Neural cell (in vitro differentiated cells): ENCODE data around the gene FAM174C. TPM values are rescaled to one million over a fixed set of nuclear protein-coding genes. Genes with fewer than 3 reads are reported as not detected.

ENCODE experiments used
- H2AFZ ChIP-seq: fragments of 200-600, 300-800 bp; sonication (generic), shearing (Covaris generic); 2 replicates; pipeline ENCODE4 v1.6.0; 2014; ENCODE audit warnings: low read depth, mild to moderate bottlenecking, antibody characterized with exemption, low read length, moderate library complexity
- H3F3A ChIP-seq: fragments of 200-600 bp; shearing (Covaris generic); 2 replicates; pipeline ENCODE4 v1.6.1; 2016; ENCODE audit warnings: mild to moderate bottlenecking, moderate library complexity, mixed read lengths, antibody characterized with exemption, low read length; ENCODE audit not compliant: insufficient read depth, poor library complexity, severe bottlenecking
- H3K27ac ChIP-seq: fragments of 200-600, 300-800 bp; sonication (generic), shearing (Covaris generic); 2 replicates; pipeline ENCODE4 v1.5.1; 2014; ENCODE audit warnings: mild to moderate bottlenecking, low read length, moderate library complexity
- H3K27me3 ChIP-seq: fragments of 300-800, 200-600 bp; sonication (generic), shearing (Covaris generic); 2 replicates; pipeline ENCODE4 v1.6.0; 2014; ENCODE audit warnings: mild to moderate bottlenecking, low read depth, low read length, moderate library complexity; ENCODE audit not compliant: insufficient read depth
- H3K36me3 ChIP-seq: fragments of 300-800, 200-600 bp; sonication (generic), shearing (Covaris generic); 2 replicates; pipeline ENCODE4 v1.5.1; 2014; ENCODE audit warnings: mild to moderate bottlenecking, antibody characterized with exemption, low read length, moderate library complexity; ENCODE audit not compliant: insufficient read depth
- H3K4me2 ChIP-seq: fragments of 300-800, 200-600 bp; sonication (generic), shearing (Covaris generic); 2 replicates; pipeline ENCODE4 v1.6.0; 2014; ENCODE audit warnings: mild to moderate bottlenecking, low read length
- H3K4me3 ChIP-seq: fragments of 300-800, 200-600 bp; sonication (generic), shearing (Covaris generic); 2 replicates; pipeline ENCODE4 v1.5.1; 2014; ENCODE audit warnings: mild to moderate bottlenecking, low read length, moderate library complexity
- H3K79me2 ChIP-seq: fragments of 200-600 bp; shearing (Covaris generic); replicated peaks from 2 replicates; pipeline ENCODE4 v1.6.0; 2014; ENCODE audit warnings: mild to moderate bottlenecking, low read length, moderate library complexity; ENCODE audit not compliant: insufficient read depth
- H3K9ac ChIP-seq: fragments of 300-800, 200-600 bp; sonication (generic), shearing (Covaris generic); 2 replicates; pipeline ENCODE4 v1.6.1; 2016; ENCODE audit warnings: mild to moderate bottlenecking, low read length, mixed read lengths
- H3K9me2 ChIP-seq: fragments of 200-600 bp; shearing (Covaris generic); 2 replicates; pipeline ENCODE4 v1.6.1; 2016; ENCODE audit warnings: mild to moderate bottlenecking, low read length, mixed read lengths; ENCODE audit not compliant: insufficient read depth
- H3K9me3 ChIP-seq: fragments of 200-600, 300-800 bp; sonication (generic), shearing (Covaris generic); 2 replicates; pipeline ENCODE4 v1.6.1; 2016; ENCODE audit warnings: mild to moderate bottlenecking, mixed run types, low read length, moderate library complexity, mixed read lengths
- H4K20me1 ChIP-seq: fragments of 200-600 bp; shearing (Covaris generic); 2 replicates; pipeline ENCODE4 v1.6.1; 2016; ENCODE audit warnings: mild to moderate bottlenecking, mixed run types; ENCODE audit not compliant: insufficient read depth
- CTCF ChIP-seq: fragments of 450-650 bp; IDR thresholded peaks from 2 replicates; pipeline ENCODE4 v1.5.1; 2014; ENCODE audit warnings: antibody characterized with exemption, mild to moderate bottlenecking, moderate library complexity; ENCODE audit not compliant: poor library complexity, severe bottlenecking
- EP300 ChIP-seq: fragments of 450-650 bp; conservative IDR thresholded peaks from 2 replicates; pipeline ENCODE4 v1.6.1; 2014; ENCODE audit warnings: antibody characterized with exemption, mild to moderate bottlenecking, moderate library complexity; ENCODE audit not compliant: poor library complexity, severe bottlenecking
- EZH2 ChIP-seq: fragments of 200-600, 300-800 bp; shearing (Covaris generic), sonication (generic); IDR thresholded peaks from 2 replicates; pipeline ENCODE4 v1.6.1; 2014; ENCODE audit warnings: antibody characterized with exemption, low read length, borderline replicate concordance, mild to moderate bottlenecking; ENCODE audit not compliant: insufficient read depth, poor library complexity, severe bottlenecking
- MXI1 ChIP-seq: fragments of 450-650 bp; conservative IDR thresholded peaks from 2 replicates; pipeline ENCODE4 v1.6.1; 2014; ENCODE audit warnings: antibody characterized with exemption, mild to moderate bottlenecking; ENCODE audit not compliant: poor library complexity, severe bottlenecking
- POLR2AphosphoS5 ChIP-seq: IDR thresholded peaks from 2 replicates; pipeline ENCODE4 v1.6.1; 2012
- RAD21 ChIP-seq: fragments of 450-650 bp; conservative IDR thresholded peaks from 2 replicates; pipeline ENCODE4 v1.6.1; 2014; ENCODE audit warnings: antibody characterized with exemption, mild to moderate bottlenecking, moderate library complexity
- REST ChIP-seq: IDR thresholded peaks from 2 replicates; pipeline ENCODE4 v1.6.1; 2012; ENCODE audit warnings: borderline replicate concordance
- SMC3 ChIP-seq: fragments of 450-650 bp; conservative IDR thresholded peaks from 2 replicates; pipeline ENCODE4 v1.6.1; 2014; ENCODE audit warnings: antibody characterized with exemption, mild to moderate bottlenecking, moderate library complexity; ENCODE audit not compliant: poor library complexity
- TAF1 ChIP-seq: IDR thresholded peaks from 2 replicates; pipeline ENCODE4 v1.6.1; 2012; ENCODE audit warnings: low read depth
- polyA plus RNA-seq: library from polyadenylated mRNA; depleted of rRNA; stranded (reverse); fragments of >200 nt; gene quantifications from 2 replicates; pipeline ENCODE4 v1.2.3, GENCODE V29; 2014

Gene FAM174C
- polyA plus RNA-seq, 1 donor from 2014 or later = 28.4 TPM

GRCh38 chr19:1321539-1321938, 46.2 kb downstream of the FAM174C start:
- no peak overlapping the region for H2AFZ ChIP-seq
- no peak overlapping the region for H3K4me2 ChIP-seq
- no peaks in the 10 kb centered on the region for H3K36me3 ChIP-seq
- H3K4me3 ChIP-seq = no peak overlapping the region
- H3K79me2 ChIP-seq = no peaks in the 10 kb centered on the region
- H3F3A ChIP-seq = no peaks in the 10 kb centered on the region
- TF ChIP-seq REST (no peak), EZH2 (no peak), POLR2AphosphoS5 (no peak), MXI1 (no peak), RAD21 (no peak), SMC3 (no peak), EP300 (no peak), CTCF (no peak), TAF1 (no peak)
- H3K9me2 ChIP-seq = no peaks in the 10 kb centered on the region
- H3K9ac ChIP-seq = no peak overlapping the region
- H3K27me3 ChIP-seq = no peaks in the 10 kb centered on the region
- no peaks in the 10 kb centered on the region for H3K9me3 ChIP-seq
- H4K20me1 ChIP-seq = no peaks in the 10 kb centered on the region
- H3K27ac ChIP-seq = no peak overlapping the region

- H3K9me2 ChIP-seq = no peaks in the 10 kb centered on the region
- H3K27ac ChIP-seq = no peak overlapping the region
- no peaks in the 10 kb centered on the region for H3K36me3 ChIP-seq
- no peak overlapping the region for H3K4me3 ChIP-seq
- TF ChIP-seq MXI1 = no peak
- no peak for TF ChIP-seq EP300
- no peak for TF ChIP-seq CTCF
- no peak for TF ChIP-seq RAD21
- TF ChIP-seq REST = no peak
- TF ChIP-seq POLR2AphosphoS5 = no peak
- no peak for TF ChIP-seq EZH2
- no peak for TF ChIP-seq TAF1
- no peak for TF ChIP-seq SMC3
- H3F3A ChIP-seq = no peaks in the 10 kb centered on the region
- no peak overlapping the region for H3K4me2 ChIP-seq
- no peak overlapping the region for H3K9ac ChIP-seq
- H4K20me1 ChIP-seq = no peaks in the 10 kb centered on the region
- H3K27me3 ChIP-seq = no peaks in the 10 kb centered on the region
- H3K9me3 ChIP-seq = no peaks in the 10 kb centered on the region
- no peak overlapping the region for H2AFZ ChIP-seq
- H3K79me2 ChIP-seq = no peaks in the 10 kb centered on the region
Measured at GRCh38 chr19:1322198-1322981, 47.1 kb downstream of the FAM174C start.
